Retinal pigment epithelial cell (primary cell): ENCODE data around the gene GSN.

Experiments
- DNase-seq: peaks from one replicate; pipeline ENCODE4 v3.0.0-alpha.2; 2010; ENCODE audit warnings: low read depth
- H3K4me3 ChIP-seq: 2 replicates; pipeline ENCODE4 v1.5.1; 2011; ENCODE audit warnings: mild to moderate bottlenecking, low read length, control low read depth, moderate library complexity
- CTCF ChIP-seq: conservative IDR thresholded peaks from 2 replicates; pipeline ENCODE4 v1.5.1; 2011; ENCODE audit warnings: low read depth, low read length, control low read depth, inconsistent platforms

Gene GSN

GRCh38 chr9:121235512-121235911 lies 32.5 kb upstream of the GSN start:
- TF ChIP-seq CTCF, result no peak
- H3K4me3 ChIP-seq, result no peak overlapping the region
- no peak for DNase-seq

GRCh38 chr9:121237916-121238315 lies 30.0 kb upstream of the GSN start:
- DNase-seq, result no peak
- no peak overlapping the region for H3K4me3 ChIP-seq
- no peak for TF ChIP-seq CTCF

- DNase-seq, result no peak
- no peak overlapping the region for H3K4me3 ChIP-seq
- no peak for TF ChIP-seq CTCF
These were observed 28.9 kb upstream of the GSN start for GRCh38 chr9:121239071-121239470.

- no peak for DNase-seq
- no peak overlapping the region for H3K4me3 ChIP-seq
- TF ChIP-seq CTCF, result no peak
These were observed 28.1 kb upstream of the GSN start for GRCh38 chr9:121239851-121240250.

GRCh38 chr9:121240472-121241135 lies 27.4 kb upstream of the GSN start:
- DNase-seq, result no peak
- no peak for TF ChIP-seq CTCF
- no peak overlapping the region for H3K4me3 ChIP-seq

- no peak for DNase-seq
- TF ChIP-seq CTCF, result no peak
- H3K4me3 ChIP-seq, result no peak overlapping the region
These were observed 25.6 kb upstream of the GSN start for GRCh38 chr9:121242219-121242958.

GRCh38 chr9:121242959-121243346 lies 25.0 kb upstream of the GSN start:
- TF ChIP-seq CTCF, result no peak
- no peak for DNase-seq
- no peak overlapping the region for H3K4me3 ChIP-seq
